K562 treated with DMSO at 1 percent for 12 hours (cell line): Measurements from ENCODE around the gene TRAPPC13. TPM values are rescaled to one million over a fixed set of nuclear protein-coding genes. Genes with fewer than 3 reads are reported as not detected.

Experiments used
- total RNA-seq: library from RNA; unstranded; fragments of 300-600 nt; gene quantifications from 2 replicates; pipeline ENCODE4 v1.2.3, GENCODE V29; 2022; ENCODE audit not compliant: insufficient read depth

TRAPPC13 gene, protein sequence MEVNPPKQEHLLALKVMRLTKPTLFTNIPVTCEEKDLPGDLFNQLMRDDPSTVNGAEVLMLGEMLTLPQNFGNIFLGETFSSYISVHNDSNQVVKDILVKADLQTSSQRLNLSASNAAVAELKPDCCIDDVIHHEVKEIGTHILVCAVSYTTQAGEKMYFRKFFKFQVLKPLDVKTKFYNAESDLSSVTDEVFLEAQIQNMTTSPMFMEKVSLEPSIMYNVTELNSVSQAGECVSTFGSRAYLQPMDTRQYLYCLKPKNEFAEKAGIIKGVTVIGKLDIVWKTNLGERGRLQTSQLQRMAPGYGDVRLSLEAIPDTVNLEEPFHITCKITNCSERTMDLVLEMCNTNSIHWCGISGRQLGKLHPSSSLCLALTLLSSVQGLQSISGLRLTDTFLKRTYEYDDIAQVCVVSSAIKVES
- total RNA-seq, result 7.9 and 12.0 TPM in 2 replicates

DNA sequence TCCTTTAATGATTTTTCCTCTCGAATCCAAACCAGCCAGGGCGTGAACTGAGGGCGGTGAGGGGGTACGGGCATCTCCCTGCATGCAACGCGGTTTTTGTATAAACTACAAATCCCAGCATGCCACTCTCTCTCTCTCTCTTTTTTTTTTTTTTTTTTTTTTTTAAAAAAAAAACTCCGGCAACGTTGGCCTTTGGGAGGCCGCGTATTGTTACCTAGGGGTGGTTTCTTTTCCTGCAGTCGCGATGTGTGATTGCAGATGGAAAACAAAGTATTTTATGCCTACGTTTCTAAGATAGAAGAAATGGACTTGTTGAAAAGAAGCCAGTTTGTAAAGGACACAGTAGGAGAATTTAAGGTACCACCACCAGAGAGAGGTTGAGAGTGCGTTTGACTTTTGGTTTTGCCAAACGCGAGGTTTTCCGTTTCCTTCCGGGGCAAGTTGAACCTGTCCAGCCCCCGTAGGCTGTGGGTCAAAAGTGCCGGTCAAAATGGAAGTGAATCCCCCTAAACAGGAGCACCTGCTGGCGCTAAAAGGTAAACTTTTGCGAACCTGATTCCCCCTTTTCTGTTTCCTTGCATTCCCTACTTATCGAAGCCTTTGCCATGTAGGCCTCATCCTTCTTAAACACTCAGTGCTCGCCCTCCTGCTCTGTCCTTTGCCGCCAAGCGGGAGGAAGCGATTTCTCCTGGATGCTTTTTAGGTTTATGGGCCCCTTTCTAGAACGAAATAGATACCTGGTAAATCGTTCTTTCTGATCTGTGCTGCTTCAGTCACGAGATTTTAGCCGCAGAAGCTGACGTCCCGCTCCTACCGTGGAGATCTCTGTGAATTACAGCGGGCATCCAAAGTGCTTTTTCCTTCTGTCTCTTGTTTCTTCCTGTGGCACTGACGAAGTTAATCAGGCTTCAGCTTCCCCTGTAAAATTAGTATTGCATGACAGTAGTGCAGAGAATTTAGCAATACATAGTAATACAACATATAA lies at the start of gene TRAPPC13, which contains the start of gene SHLD3:
TSS of gene TRAPPC13 (plus strand) at position 457 of the 985 bp plus-strand sequence. CDS start at position 491, 34 bp downstream.
TSS of gene SHLD3 (plus strand) at position 457 of the 985 bp plus-strand sequence. CDS start 4,561 bp downstream, outside the sequence.

DNA sequence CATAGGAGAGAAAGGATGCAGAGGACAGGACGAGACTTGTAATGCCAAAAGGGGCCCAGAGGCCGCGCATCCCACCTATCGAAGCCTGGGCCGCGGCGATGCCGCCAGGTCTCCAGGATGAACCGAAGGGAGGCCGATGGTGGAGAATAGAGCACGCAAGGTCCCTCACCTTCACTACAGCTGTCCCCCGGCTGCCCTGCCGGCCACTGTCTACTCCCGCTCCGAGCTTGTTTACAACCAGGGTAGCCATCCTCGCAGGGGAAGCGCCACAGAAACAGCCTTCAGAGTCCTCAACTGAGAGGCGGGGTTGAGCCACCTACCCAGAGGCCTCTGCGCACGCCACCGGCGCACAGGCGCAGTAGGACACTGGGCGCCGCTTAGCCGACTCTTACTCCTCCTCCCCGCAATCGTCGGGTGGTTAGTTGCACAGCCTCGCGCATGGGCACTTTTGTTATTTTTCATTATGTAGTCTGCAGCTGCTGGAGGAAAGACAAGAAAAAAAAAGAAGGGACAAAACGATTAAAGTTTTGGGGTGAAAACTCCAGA lies 729 bp upstream of the TRAPPC13 start, which contains the start of gene TRIM23:
TSS of gene TRIM23 (minus strand) at position 309 of the 546 bp plus-strand sequence. CDS start at position 250, 59 bp downstream.

Other genes starting within 250 kb of the TRAPPC13 start
- 1.3 and 1.7 TPM in 2 replicates for gene ADAMTS6, start 143.1 kb upstream of the TRAPPC13 start, total RNA-seq
- 10.9 and 42.2 TPM in 2 replicates for gene CENPK, start 61.9 kb upstream of the TRAPPC13 start, total RNA-seq
- 9.8 and 30.2 TPM in 2 replicates for gene PPWD1, start 61.7 kb upstream of the TRAPPC13 start, total RNA-seq
- 2.1 and 4.9 TPM in 2 replicates for gene TRIM23, start 694 bp upstream of the TRAPPC13 start, total RNA-seq
- gene SHLD3, start within 50 bp of the TRAPPC13 start, total RNA-seq, result 2.3 and 5.1 TPM in 2 replicates
- 1.6 and 5.9 TPM in 2 replicates for gene SGTB, start 97.1 kb downstream of the TRAPPC13 start, total RNA-seq
- gene NLN, start 97.2 kb downstream of the TRAPPC13 start, total RNA-seq, result 5.1 and 12.1 TPM in 2 replicates